HT1080 (cell line): Measurements from ENCODE around the gene GADD45G. TPM values are rescaled to one million over a fixed set of nuclear protein-coding genes. Genes with fewer than 3 reads are reported as not detected.

ENCODE experiments used
- DNase-seq: peaks from one replicate; pipeline ENCODE4 v3.0.0-alpha.2; 2015; ENCODE audit warnings: low read depth
- polyA plus RNA-seq, 2 experiments: library from polyadenylated mRNA; depleted of rRNA; stranded (reverse); fragments of >200 nt; gene quantifications; 2 replicates each; pipeline ENCODE4 v1.2.3, GENCODE V29; 2015
- total RNA-seq: library from RNA; depleted of rRNA; stranded (reverse); fragments of >200 nt; shearing (Covaris generic); gene quantifications from 2 replicates; pipeline ENCODE4 v1.2.3, GENCODE V29; 2014; rRNA removed

Gene GADD45G
- not detected in 2 replicates for total RNA-seq
- polyA plus RNA-seq (2015; cell fraction: cytosol; rRNA removed) = not detected in 2 replicates
- not detected in 2 replicates for polyA plus RNA-seq (2015; cell fraction: nucleus; rRNA removed)

GRCh38 chr9:89604729-89605464 lies at the start of gene GADD45G:
GADD45G (plus strand) TSS chr9:89605012; CDS start chr9:89605122, 110 bp downstream.
- DNase-seq = no peak

- no peak for DNase-seq
Observed at GRCh38 chr9:89555036-89555415, 49.8 kb upstream of the GADD45G start.

GRCh38 chr9:89555451-89556375 lies 49.1 kb upstream of the GADD45G start:
- DNase-seq = peak; percentile 12

GRCh38 chr9:89558196-89558899 lies 46.5 kb upstream of the GADD45G start:
- DNase-seq = no peak

- DNase-seq = no peak
Observed at GRCh38 chr9:89558948-89559347, 45.9 kb upstream of the GADD45G start.

GRCh38 chr9:89562186-89562814 lies 42.5 kb upstream of the GADD45G start:
- DNase-seq = no peak

- DNase-seq = no peak
Observed at GRCh38 chr9:89563571-89564345, 41.1 kb upstream of the GADD45G start.

GRCh38 chr9:89564346-89564878 lies 40.4 kb upstream of the GADD45G start:
- peak; percentile 52 for DNase-seq

- DNase-seq = no peak
Observed at GRCh38 chr9:89567649-89568048, 37.2 kb upstream of the GADD45G start.

- no peak for DNase-seq
Observed at GRCh38 chr9:89574309-89574708, 30.5 kb upstream of the GADD45G start.

- no peak for DNase-seq
Observed at GRCh38 chr9:89576404-89576839, 28.4 kb upstream of the GADD45G start.

GRCh38 chr9:89577363-89577762 lies 27.4 kb upstream of the GADD45G start:
- DNase-seq = no peak

GRCh38 chr9:89579741-89580385 lies 24.9 kb upstream of the GADD45G start:
- peak; percentile 66 for DNase-seq

GRCh38 chr9:89586311-89586710 lies 18.5 kb upstream of the GADD45G start:
- DNase-seq = no peak

- no peak for DNase-seq
Observed at GRCh38 chr9:89588271-89588879, 16.4 kb upstream of the GADD45G start.

- no peak for DNase-seq
Observed at GRCh38 chr9:89590415-89590814, 14.4 kb upstream of the GADD45G start.

- DNase-seq = no peak
Observed at GRCh38 chr9:89591274-89592212, 13.3 kb upstream of the GADD45G start.
